Mesenchymal stem cell (in vitro differentiated cells and primary cell): Measurements from ENCODE around the gene AXIN1.

ENCODE experiments used
- DNase-seq: peaks from one replicate; pipeline ENCODE4 v3.0.0-alpha.2; 2013
- H2AFZ ChIP-seq: one replicate; pipeline ENCODE4 v1.6.1; 2013; ENCODE audit warnings: low read depth, mild to moderate bottlenecking, control low read depth, inconsistent platforms, low read length, moderate library complexity
- H2AK5ac ChIP-seq: 2 replicates; pipeline ENCODE4 v1.6.1; 2013; ENCODE audit warnings: low read length, moderate library complexity, mild to moderate bottlenecking, inconsistent platforms; ENCODE audit not compliant: severe bottlenecking
- H2BK120ac ChIP-seq: one replicate; pipeline ENCODE4 v1.6.1; 2013; ENCODE audit warnings: low read depth, mild to moderate bottlenecking, inconsistent platforms, low read length, moderate library complexity
- H2BK12ac ChIP-seq, 2 experiments: one replicate each; pipeline ENCODE4 v1.6.1; 2013; ENCODE audit warnings: inconsistent platforms in 2 of 2, low read length in 2 of 2, mild to moderate bottlenecking in 2 of 2, moderate library complexity in 2 of 2, control low read depth in 1 of 2
- H2BK15ac ChIP-seq: one replicate; pipeline ENCODE4 v1.6.1; 2013; ENCODE audit warnings: mild to moderate bottlenecking, low read depth, inconsistent platforms; ENCODE audit not compliant: poor library complexity, severe bottlenecking
- H2BK5ac ChIP-seq: 2 replicates; pipeline ENCODE4 v1.6.1; 2013; ENCODE audit warnings: low read depth, mild to moderate bottlenecking, low read length, control low read depth, inconsistent platforms; ENCODE audit not compliant: poor library complexity, severe bottlenecking
- H3K14ac ChIP-seq, 2 experiments: one replicate each; pipeline ENCODE4 v1.6.1; 2013; ENCODE audit warnings: inconsistent platforms in 2 of 2, low read length in 2 of 2, control low read depth in 1 of 2, mild to moderate bottlenecking in 1 of 2, moderate library complexity in 1 of 2
- H3K18ac ChIP-seq, 2 experiments: one replicate each; pipeline ENCODE4 v1.6.1; 2013; ENCODE audit warnings: inconsistent platforms in 2 of 2, low read length in 2 of 2, control low read depth in 1 of 2, low read depth in 1 of 2, mild to moderate bottlenecking in 1 of 2
- H3K23ac ChIP-seq, 2 experiments: one replicate each; pipeline ENCODE4 v1.6.1; 2013; ENCODE audit warnings: inconsistent platforms in 2 of 2, low read length in 2 of 2, mild to moderate bottlenecking in 2 of 2, moderate library complexity in 2 of 2, control low read depth in 1 of 2
- H3K27ac ChIP-seq: 2 replicates; pipeline ENCODE4 v1.5.1; 2013; ENCODE audit warnings: mild to moderate bottlenecking, moderate library complexity, low read length, control low read depth, inconsistent platforms; ENCODE audit not compliant: poor library complexity, severe bottlenecking
- H3K27me3 ChIP-seq, 2 experiments: 2 replicates each; pipeline versions ENCODE4 v1.6.1 to v1.7.0; 2013; ENCODE audit warnings: low read length in 2 of 2, mild to moderate bottlenecking in 2 of 2, moderate library complexity in 2 of 2, control low read depth in 1 of 2, inconsistent platforms in 1 of 2; ENCODE audit not compliant: control insufficient read depth in 1 of 2, insufficient read depth in 1 of 2
- H3K36me3 ChIP-seq, 2 experiments: 2 replicates each; pipeline versions ENCODE4 v1.6.1 to v1.7.0; 2013; ENCODE audit warnings: low read length in 2 of 2, control low read depth in 1 of 2, inconsistent platforms in 1 of 2, low read depth in 1 of 2, mild to moderate bottlenecking in 1 of 2; ENCODE audit not compliant: insufficient read depth in 2 of 2, control insufficient read depth in 1 of 2
- H3K4ac ChIP-seq, 2 experiments: one replicate each; pipeline ENCODE4 v1.6.1; 2013; ENCODE audit warnings: inconsistent platforms in 2 of 2, low read length in 2 of 2, mild to moderate bottlenecking in 2 of 2, moderate library complexity in 2 of 2, control low read depth in 1 of 2, low read depth in 1 of 2
- H3K4me1 ChIP-seq: 2 replicates; pipeline ENCODE4 v1.6.1; 2013; ENCODE audit warnings: low read depth, low read length, control low read depth; ENCODE audit not compliant: control insufficient read depth, insufficient read depth
- H3K4me2 ChIP-seq: 2 replicates; pipeline ENCODE4 v1.6.1; 2013; ENCODE audit warnings: low read length, mild to moderate bottlenecking, inconsistent platforms; ENCODE audit not compliant: poor library complexity, severe bottlenecking
- H3K4me3 ChIP-seq, 2 experiments: 2 replicates each; pipeline versions ENCODE4 v1.5.1 to v1.7.0; 2013; ENCODE audit warnings: low read length in 2 of 2, mild to moderate bottlenecking in 2 of 2, control low read depth in 1 of 2, low read depth in 1 of 2; ENCODE audit not compliant: insufficient read depth in 1 of 2
- H3K79me1 ChIP-seq: replicated peaks from 2 replicates; pipeline ENCODE4 v1.6.1; 2013; ENCODE audit warnings: mild to moderate bottlenecking, control low read depth, low read length, inconsistent platforms; ENCODE audit not compliant: poor library complexity, severe bottlenecking
- H3K9ac ChIP-seq: 2 replicates; pipeline ENCODE4 v1.7.0; 2013; ENCODE audit warnings: mild to moderate bottlenecking, low read length, moderate library complexity
- H3K9me3 ChIP-seq: 2 replicates; pipeline ENCODE4 v1.7.0; 2013; ENCODE audit warnings: mild to moderate bottlenecking, low read length; ENCODE audit not compliant: control insufficient read depth
- H4K8ac ChIP-seq: one replicate; pipeline ENCODE4 v1.6.1; 2013; ENCODE audit warnings: inconsistent platforms, mild to moderate bottlenecking, low read length, moderate library complexity
- H4K91ac ChIP-seq: one replicate; pipeline ENCODE4 v1.6.1; 2013; ENCODE audit warnings: mild to moderate bottlenecking, low read length, inconsistent platforms
- WGBS: methylation state at CpG from one replicate; pipeline ENCODE4 v1.1.7; 2013; ENCODE audit warnings: mixed read lengths; 5-methylcytosine and 5-hydroxymethylcytosine counted together

AXIN1 gene

GRCh38 chr16:296806-297510 lies 55.6 kb downstream of the AXIN1 start:
- no peaks in the 10 kb centered on the region for H3K27me3 ChIP-seq
- H3K9me3 ChIP-seq = no peaks in the 10 kb centered on the region
- H3K14ac ChIP-seq = no peak overlapping the region
- no peak overlapping the region for H3K27ac ChIP-seq
- H3K4me3 ChIP-seq = no peak overlapping the region
- no peak overlapping the region for H3K9ac ChIP-seq
- no peak overlapping the region for H4K91ac ChIP-seq
- DNase-seq = no peak
- H2BK120ac ChIP-seq = no peak overlapping the region
- 95% methylated on average over 37 of the region's 37 CpGs for WGBS
- H3K18ac ChIP-seq = no peak overlapping the region
- no peak overlapping the region for H2AFZ ChIP-seq
- no peak overlapping the region for H3K4me2 ChIP-seq
- H2AK5ac ChIP-seq = no peak overlapping the region
- no peak overlapping the region for H2BK15ac ChIP-seq
- no peak overlapping the region for H3K23ac ChIP-seq
- H3K4ac ChIP-seq = no peak overlapping the region
- peaks cover 14% of the 10 kb centered on the region for H3K79me1 ChIP-seq
- no peak overlapping the region for H4K8ac ChIP-seq
- no peak overlapping the region for H2BK12ac ChIP-seq
- H2BK5ac ChIP-seq = no peak overlapping the region
- peaks cover 17% of the 10 kb centered on the region for H3K4me1 ChIP-seq
- peaks cover 26 to 53% of the 10 kb centered on the region in 2 experiments for H3K36me3 ChIP-seq

GRCh38 chr16:296276-296675 lies 56.2 kb downstream of the AXIN1 start:
- Histone ChIP-seq H3K4me2 (no peak overlapping the region), H3K4me3 (no peak overlapping the region), H3K79me1 (peaks cover 12% of the 10 kb centered on the region), H2AFZ (no peak overlapping the region), H3K18ac (no peak overlapping the region), H3K9me3 (no peaks in the 10 kb centered on the region), H2BK5ac (no peak overlapping the region), H3K9ac (no peak overlapping the region), H3K23ac (no peak overlapping the region), H3K36me3 (peaks cover 20 to 56% of the 10 kb centered on the region in 2 experiments), H2BK12ac (no peak overlapping the region), H3K4ac (no peak overlapping the region), H2AK5ac (no peak overlapping the region), H3K14ac (no peak overlapping the region), H2BK120ac (no peak overlapping the region), H3K27ac (no peak overlapping the region), H3K27me3 (no peaks in the 10 kb centered on the region), H4K91ac (no peak overlapping the region), H3K4me1 (peaks cover 16% of the 10 kb centered on the region), H2BK15ac (no peak overlapping the region), H4K8ac (no peak overlapping the region)
- no peak for DNase-seq
- 94% methylated on average over 14 of the region's 14 CpGs for WGBS

GRCh38 chr16:293043-293775 lies 59.3 kb downstream of the AXIN1 start:
- H2BK120ac ChIP-seq = no peak overlapping the region
- DNase-seq = no peak
- H3K4me2 ChIP-seq = no peak overlapping the region
- no peak overlapping the region for H2AFZ ChIP-seq
- no peak overlapping the region for H2AK5ac ChIP-seq
- H3K9ac ChIP-seq = no peak overlapping the region
- H2BK12ac ChIP-seq = no peak overlapping the region
- no peak overlapping the region for H3K4me3 ChIP-seq
- peaks cover 29 to 83% of the 10 kb centered on the region in 2 experiments for H3K36me3 ChIP-seq
- peaks cover 11% of the 10 kb centered on the region for H3K4me1 ChIP-seq
- WGBS = 98% methylated on average over 29 of the region's 32 CpGs
- H3K79me1 ChIP-seq = peaks cover 12% of the 10 kb centered on the region
- H3K18ac ChIP-seq = no peak overlapping the region
- no peak overlapping the region for H4K8ac ChIP-seq
- H3K27ac ChIP-seq = no peak overlapping the region
- no peak overlapping the region for H2BK5ac ChIP-seq
- no peak overlapping the region for H3K4ac ChIP-seq
- H4K91ac ChIP-seq = peak overlapping the region; percentile 18
- H2BK15ac ChIP-seq = no peak overlapping the region
- H3K27me3 ChIP-seq = no peaks in the 10 kb centered on the region
- no peak overlapping the region for H3K14ac ChIP-seq
- H3K23ac ChIP-seq = no peak overlapping the region
- no peaks in the 10 kb centered on the region for H3K9me3 ChIP-seq

- DNase-seq = no peak
- Histone ChIP-seq H3K4me3 (no peak overlapping the region), H2BK120ac (no peak overlapping the region), H3K14ac (no peak overlapping the region), H3K4me2 (no peak overlapping the region), H3K4ac (no peak overlapping the region), H2AFZ (no peak overlapping the region), H3K18ac (no peak overlapping the region), H2BK5ac (no peak overlapping the region), H3K9me3 (no peaks in the 10 kb centered on the region), H3K27me3 (no peaks in the 10 kb centered on the region), H4K91ac (no peak overlapping the region), H2AK5ac (no peak overlapping the region), H3K4me1 (peaks cover 5% of the 10 kb centered on the region), H3K27ac (no peak overlapping the region), H2BK15ac (no peak overlapping the region), H3K9ac (no peak overlapping the region), H3K23ac (no peak overlapping the region), H3K79me1 (peaks cover 4% of the 10 kb centered on the region), H3K36me3 (peaks cover 36 to 83% of the 10 kb centered on the region in 2 experiments), H4K8ac (no peak overlapping the region), H2BK12ac (no peak overlapping the region)
- WGBS = 95% methylated on average over 17 of the region's 17 CpGs
These were observed 61.0 kb downstream of the AXIN1 start for GRCh38 chr16:291539-291938.
